Stimulated activated CD8-positive, alpha-beta memory T cell treated with anti-CD3 and anti-CD28 coated beads, Interleukin-2, amount 100 ng/mL, for 1 hour (primary cell): ENCODE data around the gene ADAMTS2.

Experiments
- DNase-seq, 2 donors: peaks; one replicate each; pipeline ENCODE4 v3.0.0-alpha.2; 2020; ENCODE audit warnings: low read depth in 2 of 2

ADAMTS2 gene

GRCh38 chr5:179371681-179372680 is 26.7 kb upstream of the ADAMTS2 start:
- no peak for DNase-seq

- no peak for DNase-seq
Measured at GRCh38 chr5:179371121-179371510, 25.9 kb upstream of the ADAMTS2 start.

- no peak for DNase-seq
Measured at GRCh38 chr5:179370490-179371120, 25.3 kb upstream of the ADAMTS2 start.

- DNase-seq = no peak
Measured at GRCh38 chr5:179369530-179369884, 24.2 kb upstream of the ADAMTS2 start.

GRCh38 chr5:179368806-179369529 is 23.7 kb upstream of the ADAMTS2 start:
- DNase-seq = no peak

- DNase-seq = no peak
Measured at GRCh38 chr5:179368126-179368805, 23.0 kb upstream of the ADAMTS2 start.

- DNase-seq = no peak
Measured at GRCh38 chr5:179367491-179367890, 22.2 kb upstream of the ADAMTS2 start.

- DNase-seq = no peak
Measured at GRCh38 chr5:179362355-179362754, 17.1 kb upstream of the ADAMTS2 start.

GRCh38 chr5:179361037-179361603 is 15.9 kb upstream of the ADAMTS2 start:
- DNase-seq = no peak

GRCh38 chr5:179357031-179357430 is 11.8 kb upstream of the ADAMTS2 start:
- DNase-seq = no peak

- DNase-seq = no peak
Measured at GRCh38 chr5:179355976-179356974, 11.0 kb upstream of the ADAMTS2 start.

- no peak for DNase-seq
Measured at GRCh38 chr5:179354305-179354882, 9.1 kb upstream of the ADAMTS2 start.

GRCh38 chr5:179348843-179349242 is 3.6 kb upstream of the ADAMTS2 start:
- DNase-seq = no peak

GRCh38 chr5:179348011-179348530 is 2.8 kb upstream of the ADAMTS2 start:
- no peak for DNase-seq

- DNase-seq = no peak
Measured at GRCh38 chr5:179347581-179347980, 2.3 kb upstream of the ADAMTS2 start.

GRCh38 chr5:179346875-179347274 is 1.6 kb upstream of the ADAMTS2 start:
- no peak for DNase-seq

- DNase-seq = no peak
Measured at GRCh38 chr5:179346401-179346800, 1.1 kb upstream of the ADAMTS2 start.

- DNase-seq = no peak
Measured at GRCh38 chr5:179345183-179345432, 153 bp downstream of the ADAMTS2 start.

- DNase-seq = no peak
Measured at GRCh38 chr5:179344431-179345182, 654 bp downstream of the ADAMTS2 start.
